ENCODE data around the gene TADA3. TPM values are rescaled to one million over a fixed set of nuclear protein-coding genes. Genes with fewer than 3 reads are reported as not detected.

Gene TADA3
- total and polyA plus RNA-seq, 3 donors from 2014 or later, result 94.6 to 123 (median 123) TPM

- no peaks in the 10 kb centered on the region for H3K4me1 ChIP-seq
Observed at GRCh38 chr3:9818666-9819335, 26.5 kb upstream of the TADA3 start.

GRCh38 chr3:9817436-9817835, 25.2 kb upstream of the TADA3 start:
- TF ChIP-seq POLR2A (IDR thresholded peaks at IDR 0.05) (no peak), CTCF (IDR thresholded peaks at IDR 0.05) (no peak)
- H3K36me3 ChIP-seq (ENCODE audit: low read depth, missing control alignments), result no peaks in the 10 kb centered on the region
- intact Hi-C loops (cut with DNase I; ENCODE audit: low total_unique reads), result no loop called here
- 90 to 98% methylated on average over 6 of the region's 6 CpGs for WGBS, 2 donors
- H3K4me1 ChIP-seq, result no peaks in the 10 kb centered on the region
- no peak for DNase-seq
- H3K27ac ChIP-seq, result no peak overlapping the region
- no peak overlapping the region for H3K4me3 ChIP-seq
- H3K9me3 ChIP-seq, result no peaks in the 10 kb centered on the region
- no peaks in the 10 kb centered on the region for H3K27me3 ChIP-seq

More at GRCh38 chr3:9818666-9819335, 26.5 kb upstream of the TADA3 start:
- DNase-seq, result no peak
- TF ChIP-seq POLR2A (IDR thresholded peaks at IDR 0.05) (no peak), CTCF (IDR thresholded peaks at IDR 0.05) (no peak)
- Histone ChIP-seq H3K36me3 (ENCODE audit: low read depth, missing control alignments) (no peaks in the 10 kb centered on the region), H3K27ac (no peak overlapping the region), H3K9me3 (no peaks in the 10 kb centered on the region), H3K27me3 (no peaks in the 10 kb centered on the region), H3K4me3 (no peak overlapping the region)
- intact Hi-C loops (cut with DNase I; ENCODE audit: low total_unique reads), result no loop called here
- WGBS, 2 donors, result 92% methylated on average over 6 of the region's 7 CpGs

- Histone ChIP-seq H3K4me1 (peaks cover 1% of the 10 kb centered on the region), H3K4me3 (no peak overlapping the region), H3K27ac (no peak overlapping the region), H3K9me3 (no peaks in the 10 kb centered on the region), H3K36me3 (ENCODE audit: low read depth, missing control alignments) (no peaks in the 10 kb centered on the region), H3K27me3 (no peaks in the 10 kb centered on the region)
- DNase-seq, result no peak
- intact Hi-C loops (cut with DNase I; ENCODE audit: low total_unique reads), result no loop called here
- TF ChIP-seq POLR2A (IDR thresholded peaks at IDR 0.05) (no peak), CTCF (IDR thresholded peaks at IDR 0.05) (no peak)
- WGBS, 2 donors, result 87 to 89% methylated on average over 9 of the region's 9 CpGs
Observed at GRCh38 chr3:9815986-9816385, 23.7 kb upstream of the TADA3 start.

- H3K4me1 ChIP-seq, result peaks cover 12% of the 10 kb centered on the region
- no peak overlapping the region for H3K27ac ChIP-seq
- no peak overlapping the region for H3K4me3 ChIP-seq
- TF ChIP-seq CTCF (IDR thresholded peaks at IDR 0.05) (no peak), POLR2A (IDR thresholded peaks at IDR 0.05) (no peak)
- H3K9me3 ChIP-seq, result no peaks in the 10 kb centered on the region
- H3K27me3 ChIP-seq, result no peaks in the 10 kb centered on the region
- WGBS, 2 donors, result 88 to 93% methylated on average over 8 to 9 of the region's 9 CpGs
- intact Hi-C loops (cut with DNase I; ENCODE audit: low total_unique reads), result no loop called here
- no peaks in the 10 kb centered on the region for H3K36me3 ChIP-seq (ENCODE audit: low read depth, missing control alignments)
- DNase-seq, result no peak
Observed at GRCh38 chr3:9812870-9813483, 20.7 kb upstream of the TADA3 start.

- Histone ChIP-seq H3K36me3 (ENCODE audit: low read depth, missing control alignments) (no peaks in the 10 kb centered on the region), H3K4me1 (peaks cover 12% of the 10 kb centered on the region), H3K27me3 (no peaks in the 10 kb centered on the region), H3K9me3 (no peaks in the 10 kb centered on the region), H3K27ac (peak overlapping the region; percentile 84 to 91), H3K4me3 (peak overlapping the region in 1 of 2 donors; percentile 79)
- intact Hi-C loops (cut with DNase I; ENCODE audit: low total_unique reads), result no loop called here
- WGBS, 2 donors, result 30% methylated on average over 10 of the region's 10 CpGs
- no peak for DNase-seq
- no peak for TF ChIP-seq CTCF (IDR thresholded peaks at IDR 0.05)
- TF ChIP-seq POLR2A (IDR thresholded peaks at IDR 0.05), result no peak
Observed at GRCh38 chr3:9810846-9811245, 18.6 kb upstream of the TADA3 start.
